HK-2 (cell line): ENCODE measurements around the gene LSAMP.

ENCODE experiments used
- DNase-seq: peaks from one replicate; pipeline ENCODE4 v3.0.0-alpha.2; 2018; ENCODE audit not compliant: unreplicated experiment

LSAMP gene

DNA sequence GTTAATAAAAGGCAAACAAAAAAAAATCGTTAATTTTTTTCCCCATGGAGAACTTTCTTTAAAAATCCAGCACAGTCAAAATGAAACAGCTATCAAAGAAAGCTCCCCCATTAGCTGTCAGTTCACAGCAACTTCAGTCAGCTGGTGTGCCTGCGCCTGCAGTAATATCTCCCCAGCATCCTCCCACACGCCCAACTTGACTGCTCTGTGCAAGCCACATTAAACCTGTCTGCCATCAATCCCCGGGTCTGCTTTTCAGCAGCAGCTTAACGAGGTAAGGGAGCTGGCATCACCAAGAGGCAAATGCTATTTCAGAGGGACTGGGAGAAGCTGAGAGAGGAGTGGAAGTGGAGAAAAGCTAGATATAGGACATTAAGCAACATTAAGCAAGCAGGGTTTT, 484.5 kb downstream of the LSAMP start:
- no peak for DNase-seq

DNA sequence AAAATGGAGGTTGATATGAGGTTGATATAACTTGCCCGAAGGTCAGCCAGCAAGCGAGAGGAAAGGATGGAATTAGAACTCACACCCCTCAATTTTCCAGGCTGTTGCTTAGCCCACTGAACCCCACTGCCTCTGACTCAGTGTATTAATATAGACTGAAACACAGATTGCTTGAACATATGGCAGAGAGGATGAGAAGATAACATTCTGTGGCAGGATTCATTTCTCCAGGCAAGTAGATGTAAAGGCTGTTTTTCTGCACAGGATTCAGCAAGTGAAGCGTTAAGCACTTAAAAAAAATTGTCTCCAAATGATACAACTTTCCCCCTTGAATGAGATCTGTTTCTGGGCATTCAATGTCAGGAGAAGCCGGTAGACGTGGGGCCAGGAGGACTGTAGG, 486.8 kb downstream of the LSAMP start:
- DNase-seq = no peak

DNA sequence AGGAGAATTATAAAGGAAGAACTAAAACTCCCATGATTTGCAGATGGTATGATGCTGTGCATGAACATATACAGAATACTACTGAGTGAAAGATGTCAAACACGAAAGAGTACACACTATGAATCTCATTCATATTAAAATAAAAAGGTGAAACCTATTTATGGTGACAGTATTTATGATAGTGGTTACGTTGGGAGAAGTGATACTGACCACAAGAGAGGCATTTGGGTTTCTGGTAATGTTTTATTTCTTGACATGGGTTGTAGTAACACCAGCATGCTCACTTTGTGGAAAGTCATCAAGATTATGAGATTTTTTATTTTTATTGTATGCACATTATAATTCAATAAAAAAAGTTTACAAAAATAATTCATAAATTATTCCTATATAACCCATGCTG, 498.0 kb downstream of the LSAMP start:
- DNase-seq = no peak

DNA sequence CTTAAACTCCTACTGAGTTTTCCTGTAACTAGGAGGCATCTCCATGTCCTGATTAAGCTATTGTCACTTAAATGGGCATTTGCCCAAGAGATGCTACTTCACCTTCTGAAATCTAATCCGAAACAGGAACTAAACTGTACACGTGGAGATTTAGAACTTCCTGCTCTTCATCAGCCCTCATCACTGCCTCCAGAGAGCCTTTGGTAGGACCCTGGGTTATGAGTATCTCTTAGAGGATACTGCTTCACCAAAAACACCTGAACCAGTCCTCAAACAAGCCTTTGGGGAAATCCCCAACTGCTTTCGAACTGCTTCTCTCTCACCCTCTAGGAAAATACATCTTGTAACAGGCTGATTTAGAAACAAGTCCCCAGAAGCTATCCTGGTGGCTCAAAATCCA, 501.7 kb downstream of the LSAMP start:
- DNase-seq = no peak

DNA sequence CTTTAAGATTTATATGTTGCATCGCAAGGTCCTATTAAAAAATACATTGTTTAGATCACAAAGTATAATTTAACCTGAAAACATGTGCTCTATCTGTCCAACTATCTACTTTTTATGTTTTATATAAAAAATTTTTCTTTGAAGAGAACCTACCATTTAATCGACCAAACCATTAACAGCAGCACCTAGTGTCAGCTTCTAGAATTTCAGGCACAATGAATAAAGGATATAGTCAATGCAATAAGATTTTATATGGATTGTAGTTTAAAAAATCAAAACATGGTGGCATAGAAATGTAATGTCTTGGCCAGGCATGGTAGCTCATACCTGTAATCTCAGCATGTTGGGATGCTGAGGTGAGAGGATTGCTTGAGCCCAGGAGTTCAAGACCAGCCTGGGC, 508.2 kb downstream of the LSAMP start:
- no peak for DNase-seq

DNA sequence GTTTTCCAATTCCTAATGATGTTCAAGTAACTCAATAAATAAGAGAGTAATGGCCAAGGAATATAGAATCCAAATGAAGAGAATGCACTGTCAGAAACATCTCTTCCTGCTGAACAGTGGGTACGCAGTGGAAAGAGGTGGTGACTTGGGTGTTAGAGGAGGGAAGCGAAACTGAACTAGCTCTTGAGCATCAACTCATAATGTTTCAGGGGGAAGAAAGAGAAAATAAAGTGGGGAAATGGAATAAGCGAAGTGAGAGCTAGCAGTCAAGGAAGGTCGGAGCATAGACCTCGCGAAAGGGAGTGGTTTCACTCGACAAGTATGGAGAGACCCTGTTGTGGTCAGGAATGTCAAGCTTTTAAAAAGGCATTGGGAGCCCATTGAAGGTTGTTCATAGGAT, 512.5 kb downstream of the LSAMP start:
- DNase-seq = no peak

DNA sequence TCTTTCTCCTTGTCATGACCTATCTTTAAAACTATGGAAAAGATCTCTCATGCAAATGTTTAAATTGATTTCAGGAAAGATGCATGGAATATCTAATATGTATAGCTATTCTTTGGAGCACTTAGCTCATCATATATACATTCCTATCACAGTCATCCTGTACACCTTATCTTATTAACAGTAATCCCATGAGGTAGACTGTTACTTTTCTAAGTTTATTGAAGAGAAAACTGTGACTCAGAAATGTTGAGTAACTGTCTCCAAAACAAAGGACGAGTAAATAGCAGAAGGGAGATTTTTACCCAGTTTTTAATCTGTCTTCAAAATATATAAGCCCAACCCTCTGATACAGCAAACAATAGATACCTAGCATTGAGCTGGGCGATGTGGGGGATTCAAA, 513.7 kb downstream of the LSAMP start:
- no peak for DNase-seq

DNA sequence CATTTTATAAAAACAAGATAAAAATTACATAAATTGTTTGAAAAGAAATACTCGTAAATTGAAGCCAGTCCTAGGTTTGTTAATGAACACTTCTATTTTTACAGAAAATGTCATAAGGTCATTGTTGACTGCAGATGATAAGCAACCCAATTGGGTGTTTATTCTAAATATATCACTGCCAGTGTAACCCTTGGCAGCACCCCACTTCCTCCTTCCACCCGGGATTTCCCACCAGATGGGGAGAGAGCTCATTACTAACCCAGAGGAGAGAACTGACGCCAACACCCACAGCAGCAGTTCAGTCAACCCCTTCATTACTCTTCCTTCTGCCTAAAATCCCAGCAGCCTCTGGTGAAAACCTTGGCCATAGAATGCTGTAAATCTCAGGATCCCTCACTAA, 514.4 kb downstream of the LSAMP start:
- DNase-seq = no peak

DNA sequence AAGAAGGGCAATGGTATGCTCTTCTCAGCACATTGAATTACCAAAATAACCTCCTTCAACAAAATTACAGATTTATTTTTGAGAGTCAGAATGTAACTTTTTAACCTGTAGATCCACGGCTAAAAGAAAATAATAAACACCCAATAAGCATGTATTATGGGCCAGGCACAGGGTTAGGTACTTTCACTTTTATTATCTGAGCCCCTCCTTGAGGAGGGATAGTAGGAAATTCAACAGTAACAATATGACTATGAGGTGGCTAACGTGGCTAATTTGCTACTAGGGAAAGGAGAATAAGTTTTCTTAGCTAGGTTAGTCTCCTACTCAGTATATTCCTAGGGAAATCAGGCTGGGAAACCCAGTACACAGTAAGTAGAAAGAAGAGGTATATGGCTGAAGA, 515.1 kb downstream of the LSAMP start:
- no peak for DNase-seq

DNA sequence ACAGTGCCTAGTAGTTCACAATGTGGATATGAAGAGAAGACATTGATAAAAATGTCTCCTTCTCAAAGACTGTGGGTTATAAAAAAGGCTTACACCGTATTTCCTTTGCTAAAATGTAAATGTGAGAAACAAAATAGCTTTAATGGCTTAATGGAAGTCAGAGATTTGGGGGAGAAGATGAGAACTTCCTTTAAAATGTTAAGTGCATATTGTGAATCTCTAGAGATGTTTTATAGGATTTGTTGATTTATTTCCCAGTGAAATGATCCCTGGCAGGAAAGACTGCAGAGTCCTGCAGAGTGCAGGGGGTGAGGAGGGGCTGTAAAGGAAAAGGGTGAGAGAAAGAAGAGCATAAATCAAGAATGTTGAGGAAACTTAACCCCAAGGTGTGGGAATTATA, 516.9 kb downstream of the LSAMP start:
- no peak for DNase-seq

DNA sequence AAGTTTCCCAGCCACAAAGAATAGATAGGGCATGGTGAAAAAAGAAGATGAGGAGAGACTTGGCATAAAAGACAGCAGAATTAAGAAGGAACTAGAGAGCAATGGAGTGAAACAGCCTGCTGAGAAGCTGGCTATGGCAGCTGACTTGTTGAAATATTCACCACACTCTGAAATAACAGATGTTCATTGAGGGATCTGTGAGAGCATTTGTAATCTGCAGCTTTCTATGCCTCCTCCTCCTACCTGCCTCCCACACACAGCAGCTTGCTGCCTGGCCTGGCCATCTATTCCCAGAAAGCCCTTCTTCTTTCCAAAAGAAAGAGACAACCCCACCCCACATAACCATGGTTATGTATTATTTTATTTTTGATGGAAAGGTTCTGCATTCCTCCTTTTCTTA, 518.1 kb downstream of the LSAMP start:
- no peak for DNase-seq

DNA sequence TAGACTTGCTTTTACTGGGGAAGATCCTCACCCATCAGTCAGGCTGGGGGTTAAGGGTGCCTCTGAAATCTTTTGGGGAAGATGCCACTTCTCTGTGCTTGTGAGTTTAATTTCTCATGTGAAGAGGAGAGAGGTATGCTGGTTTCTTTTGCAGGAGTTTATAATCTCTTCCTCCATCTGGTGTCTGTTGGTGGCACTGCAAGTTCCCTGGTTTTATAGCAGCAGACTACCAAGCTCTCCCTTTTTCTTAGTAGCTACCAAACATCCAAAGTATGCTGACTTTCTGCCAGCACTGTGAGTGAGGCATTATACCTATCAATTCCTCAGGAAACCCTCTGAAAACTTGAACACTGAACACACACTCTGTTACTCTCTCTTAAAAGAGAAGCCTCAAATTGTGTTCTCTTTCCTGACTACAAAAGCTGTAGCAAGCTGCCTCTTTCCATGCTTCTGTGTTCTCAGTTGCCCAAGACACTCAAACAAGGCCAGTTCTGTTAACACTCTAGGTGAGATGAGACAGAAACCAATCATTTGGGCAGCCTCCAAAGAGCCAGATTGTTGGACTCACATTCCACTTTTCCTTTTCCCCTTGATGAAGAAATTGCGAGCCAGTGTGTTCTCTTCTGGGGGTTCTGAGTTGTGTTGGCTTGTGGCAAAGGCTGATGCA, 522.5 kb downstream of the LSAMP start:
- no peak for DNase-seq

DNA sequence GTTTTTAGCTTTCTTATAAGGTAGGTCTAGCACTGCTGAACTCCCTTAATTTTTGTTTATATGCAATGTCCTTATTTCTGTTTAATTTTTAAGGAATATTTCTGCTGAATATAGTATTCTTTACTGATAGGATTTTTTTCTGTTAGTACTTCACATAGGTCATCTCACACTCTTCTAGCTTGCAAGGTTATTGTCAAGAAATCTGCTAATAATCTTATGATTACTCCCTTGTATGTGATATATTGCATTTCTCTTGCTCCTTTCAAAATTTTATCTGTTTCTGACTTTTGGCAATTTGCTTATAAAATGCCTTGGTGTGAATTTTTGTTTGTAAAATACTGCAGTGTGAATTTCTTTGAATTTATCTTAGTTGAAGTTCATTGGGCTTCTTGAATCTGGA, 523.6 kb downstream of the LSAMP start:
- no peak for DNase-seq

DNA sequence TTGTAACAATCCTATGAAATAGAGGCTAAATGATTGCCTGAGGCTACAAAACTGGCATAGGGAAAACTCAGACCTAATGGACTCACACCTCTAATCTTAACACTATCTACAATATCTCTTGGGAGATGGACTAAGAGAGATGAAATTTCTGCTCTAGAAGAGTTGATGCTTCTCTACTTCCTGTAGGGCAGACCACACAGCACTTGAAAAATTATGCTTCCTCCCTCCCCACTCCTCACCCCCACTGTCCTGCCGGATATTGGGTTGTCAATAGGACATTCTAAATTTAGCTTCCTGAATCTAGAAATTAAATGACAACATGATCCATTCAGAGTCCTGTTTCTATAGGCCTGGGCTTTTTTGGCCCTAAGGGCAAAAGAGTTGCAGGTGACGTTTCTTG, 526.4 kb downstream of the LSAMP start:
- no peak for DNase-seq

DNA sequence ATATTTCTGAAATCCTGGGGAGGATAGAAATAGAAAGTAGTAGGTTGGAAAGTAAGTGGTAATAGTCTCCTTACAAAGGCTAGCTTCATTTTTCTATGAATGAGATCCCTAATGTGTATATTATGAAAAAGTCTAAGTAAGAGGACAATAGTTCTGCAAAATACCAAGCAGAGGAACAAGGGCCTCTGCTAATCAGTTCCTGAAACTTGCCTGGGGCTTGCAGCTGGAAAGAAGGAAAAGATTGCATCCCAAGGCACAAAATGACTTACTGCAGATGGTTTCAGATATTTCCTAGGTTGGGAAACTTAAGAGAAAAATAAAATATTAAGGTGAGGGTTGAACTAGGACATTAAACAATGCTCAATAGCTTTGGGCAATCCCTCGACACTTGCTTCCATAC, 528.4 kb downstream of the LSAMP start:
- no peak for DNase-seq

DNA sequence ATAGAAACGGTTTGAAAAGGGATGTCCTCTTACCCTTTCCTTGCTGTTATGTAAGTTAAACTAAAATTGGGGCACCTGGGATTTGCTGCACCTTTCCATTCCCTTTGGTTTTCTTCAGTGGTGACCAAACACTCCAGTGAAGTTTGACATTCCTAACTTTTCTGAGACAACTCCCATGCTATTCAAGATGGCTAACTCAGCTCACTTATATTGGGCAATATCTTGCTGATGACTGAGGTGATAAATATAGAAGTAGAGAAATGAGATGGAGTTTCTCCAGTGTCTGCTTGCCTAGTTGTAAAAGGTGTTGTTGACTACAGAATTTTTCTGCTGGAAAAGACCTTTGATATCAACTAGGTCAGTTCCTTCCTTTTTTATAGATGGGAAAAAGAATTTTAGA, 530.2 kb downstream of the LSAMP start:
- DNase-seq = no peak

DNA sequence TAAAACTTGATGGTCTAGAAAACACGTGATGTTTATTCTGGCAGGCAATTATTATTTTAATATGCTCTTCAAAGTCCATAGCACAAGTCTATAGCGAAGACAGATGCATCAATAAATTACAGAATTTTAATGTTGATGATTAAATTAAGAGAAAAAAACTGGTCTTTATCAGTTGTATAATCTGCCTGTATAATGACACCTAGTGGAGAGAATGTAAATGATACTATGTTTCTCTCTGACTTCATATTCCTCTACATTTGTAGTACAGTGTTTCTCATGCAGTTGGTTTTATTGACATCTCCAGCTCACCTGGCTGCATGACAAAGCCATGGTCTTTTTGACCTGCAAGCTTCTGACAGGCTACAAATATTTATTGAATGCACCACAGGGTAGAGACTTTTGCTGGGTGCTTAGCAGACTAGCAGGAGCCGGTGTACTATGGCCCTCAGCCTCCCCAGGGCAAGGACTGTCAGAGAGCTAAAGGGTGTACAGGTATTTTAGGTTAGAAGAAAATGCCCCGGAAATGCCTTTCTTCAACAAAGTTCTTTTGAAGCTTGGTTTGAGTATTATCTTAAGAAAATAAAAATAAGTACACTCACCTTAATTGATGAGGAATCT, 532.1 kb downstream of the LSAMP start:
- no peak for DNase-seq

DNA sequence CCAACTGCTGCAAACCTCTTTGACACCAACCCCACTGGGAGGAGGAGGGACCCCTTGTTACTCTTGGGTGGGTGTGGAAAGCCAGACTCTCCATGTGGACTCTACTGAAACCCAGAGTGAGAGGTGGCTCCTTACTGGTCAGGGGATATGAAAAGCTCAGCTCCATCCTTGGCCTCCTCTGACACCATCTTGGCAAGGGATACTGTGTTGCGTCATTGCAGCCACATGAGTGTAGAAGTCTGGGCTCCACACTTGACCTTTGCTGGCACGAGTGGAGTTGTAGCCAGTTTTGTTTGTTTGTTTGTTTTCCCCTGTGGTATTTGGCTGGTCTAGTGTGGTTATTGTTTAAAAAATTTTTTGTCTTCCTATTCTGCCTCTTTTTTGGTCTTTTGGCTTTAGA, 532.9 kb downstream of the LSAMP start:
- no peak for DNase-seq

DNA sequence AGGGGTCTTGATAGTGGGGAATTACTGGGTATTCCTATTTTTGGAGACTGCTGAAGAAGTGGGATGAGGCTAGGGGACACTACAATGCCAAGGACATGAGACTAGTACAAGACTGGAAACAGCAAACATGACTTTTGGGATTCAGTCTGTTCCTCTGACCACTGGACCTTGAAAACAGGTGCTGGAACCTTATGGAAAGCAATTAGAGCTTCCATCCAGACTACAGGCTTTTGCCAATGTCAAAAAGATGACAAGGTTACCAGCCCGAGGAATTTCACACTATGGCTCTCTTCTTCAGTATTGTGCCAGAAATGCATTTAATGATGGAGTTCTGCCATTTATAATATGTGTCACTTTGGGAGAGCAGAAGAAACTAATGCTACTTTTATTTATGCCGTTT, 539.4 kb downstream of the LSAMP start:
- DNase-seq = no peak

DNA sequence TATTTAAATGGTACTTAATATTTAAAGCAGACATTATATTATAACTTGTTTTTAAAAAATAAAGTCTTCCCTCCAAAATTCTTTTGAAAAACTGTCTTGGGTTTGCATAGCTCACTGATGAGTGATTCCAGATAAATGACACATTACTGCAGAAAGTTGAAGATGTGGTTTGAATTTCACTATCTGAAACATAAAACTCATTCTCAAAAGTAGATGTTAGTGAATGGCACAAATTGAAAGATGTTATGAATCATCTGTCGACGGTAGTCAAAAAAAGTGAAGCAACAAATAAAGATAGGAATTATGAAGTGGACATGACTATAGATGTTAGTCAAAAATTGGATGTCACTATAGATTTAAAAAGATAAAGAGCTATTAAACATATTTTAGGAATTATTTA, 541.4 kb downstream of the LSAMP start:
- no peak for DNase-seq

DNA sequence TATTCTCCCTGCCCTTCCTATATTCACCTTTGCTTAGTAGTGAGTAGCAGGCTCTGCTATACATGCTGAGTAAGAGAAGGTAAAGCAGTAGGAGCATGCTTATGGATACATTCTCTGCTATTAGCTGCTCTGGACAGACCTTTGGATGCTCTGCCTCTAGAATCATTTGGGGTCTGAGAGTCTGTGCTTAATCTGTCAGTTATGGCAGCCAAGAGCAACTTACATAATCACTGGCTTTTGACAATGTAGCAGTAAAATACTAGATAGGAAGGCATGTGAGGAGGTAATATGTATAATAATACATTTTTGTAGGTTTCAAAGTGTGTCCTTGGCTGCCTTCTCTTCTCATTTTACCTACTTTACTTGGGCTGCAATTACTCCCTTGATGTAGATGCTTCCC, 544.3 kb downstream of the LSAMP start:
- DNase-seq = no peak

DNA sequence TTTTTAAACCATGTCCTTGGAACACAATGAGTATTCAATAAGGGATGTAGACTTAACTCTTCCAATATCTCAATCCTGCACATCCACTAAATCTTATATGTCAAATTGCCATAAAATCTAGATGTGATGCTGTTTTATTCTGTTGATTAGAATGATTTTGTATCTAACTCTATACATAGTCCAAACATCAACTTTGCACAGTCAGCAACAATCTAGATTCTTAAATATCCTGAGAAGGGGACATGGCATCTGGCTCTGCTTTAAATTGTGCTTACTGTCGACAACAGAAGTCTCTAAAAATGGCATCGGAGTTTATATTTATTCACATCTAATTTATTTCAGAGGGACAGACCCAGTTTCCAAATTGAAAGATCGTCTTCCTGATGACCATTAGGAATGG, 545.8 kb downstream of the LSAMP start:
- no peak for DNase-seq

DNA sequence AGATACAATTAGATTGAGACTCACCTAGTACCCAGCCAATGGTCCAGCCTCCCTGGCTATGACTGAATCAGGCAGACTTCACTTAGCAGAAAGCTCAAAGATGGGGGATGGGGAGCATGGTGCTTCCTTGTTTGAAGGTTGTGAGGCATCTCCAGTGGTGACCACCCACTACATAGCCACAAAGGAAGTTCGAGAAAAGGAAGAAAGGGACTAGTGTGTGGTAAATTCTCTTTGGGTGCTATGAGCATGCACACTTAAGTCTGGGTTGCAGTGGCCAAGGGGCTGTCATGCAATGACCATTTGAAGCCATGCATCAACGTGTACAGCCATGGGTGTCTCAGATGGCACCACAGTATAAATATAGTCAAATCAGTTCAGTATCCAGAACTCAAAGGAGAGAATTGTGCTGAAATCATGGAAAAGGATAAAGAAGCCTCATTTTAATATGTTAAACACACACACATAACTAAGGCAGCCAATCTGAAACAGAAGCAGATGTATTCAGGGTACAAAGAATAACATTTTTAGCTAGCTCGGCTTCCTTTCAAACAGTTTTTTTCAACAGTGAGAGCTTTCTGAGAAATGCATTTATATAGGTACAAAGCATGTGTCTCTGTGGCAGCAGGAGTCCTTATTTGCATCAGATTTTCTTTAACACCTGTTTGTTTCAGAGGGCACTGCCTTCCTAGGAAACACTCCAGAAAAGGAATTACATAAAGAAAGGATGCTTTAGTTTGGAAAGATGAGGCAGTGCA, 546.5 kb downstream of the LSAMP start:
- no peak for DNase-seq
